ENCODE results near the gene RNF144A. TPM values are rescaled to one million over a fixed set of nuclear protein-coding genes. Genes with fewer than 3 reads are reported as not detected.

The RNF144A gene
- total RNA-seq, 1 experiment from 2014 or later: 13.0 TPM

DNA sequence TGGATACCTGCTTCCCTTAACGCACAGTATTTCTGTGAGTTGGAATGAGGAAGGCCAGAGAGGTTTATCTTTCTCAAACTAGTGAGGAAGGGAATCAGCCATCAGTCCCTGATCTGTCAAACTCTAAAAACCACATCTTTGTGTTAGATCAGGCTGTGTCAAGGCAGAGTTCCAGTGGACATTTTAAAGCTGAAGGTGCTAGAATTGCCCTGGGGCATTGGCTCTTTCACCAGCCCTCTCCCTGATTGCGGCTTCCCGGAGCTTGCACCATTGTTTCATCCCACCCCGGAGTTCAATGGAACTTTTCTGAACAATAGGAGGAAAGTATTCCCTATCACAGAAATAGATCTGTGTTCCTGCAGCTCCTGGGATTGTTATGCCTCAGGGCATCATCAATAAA, 110.2 kb downstream of the RNF144A start:
- peaks cover 2 to 4% of the 10 kb centered on the region in 2 experiments; a peak in 3 of 4 replicates for H3K36me3 ChIP-seq (ENCODE audit: control insufficient read depth in 1 of 2, insufficient read depth in 2 of 2, low read length in 2 of 2)
- H3K9me2 ChIP-seq (ENCODE audit: insufficient read depth): no peaks in the 10 kb centered on the region
- H3K27me3 ChIP-seq (ENCODE audit: insufficient read depth, low read length): no peaks in the 10 kb centered on the region
- ChIA-PET RAD21 (ENCODE audit: low non-redundant PET in 1 of 2, low total read pairs in 2 of 2, uncharacterized antibody in 2 of 2, unreplicated experiment in 2 of 2) (no interaction called here), CTCF (no interaction called here), POLR2A (no interaction called here)
- ATAC-seq (no peak), DNase-seq (ENCODE audit: low read depth, low spot score) (no peak)
- H3K9ac ChIP-seq (ENCODE audit: low read length): no peak overlapping the region
- no peaks in the 10 kb centered on the region for H4K20me1 ChIP-seq (ENCODE audit: insufficient read depth)
- no peak overlapping the region for H3K27ac ChIP-seq (ENCODE audit: low read depth, low read length)
- H3K79me2 ChIP-seq (ENCODE audit: insufficient read depth, low read length): no peaks in the 10 kb centered on the region
- H3K4me3 ChIP-seq (replicated peaks in 1 of 2; ENCODE audit: low read depth in 1 of 2, low read length in 2 of 2): no peak overlapping the region
- intact Hi-C loops (cut with micrococcal nuclease): no loop called here
- H2AFZ ChIP-seq (ENCODE audit: low read depth, low read length, poor library complexity, severe bottlenecking): no peak overlapping the region
- no TSS peak for BruUV-seq (replicated peaks)
- TF ChIP-seq ZFX (IDR thresholded peaks at IDR 0.05) (no peak), YY1 (IDR thresholded peaks at IDR 0.05; ENCODE audit: extremely low read depth, insufficient replicate concordance, low read depth, low read length) (no peak), POLR2A (IDR thresholded peaks at IDR 0.05; ENCODE audit: borderline replicate concordance, extremely low read depth, insufficient read depth, insufficient read length) (no peak), POLR2AphosphoS5 (IDR thresholded peaks at IDR 0.05; ENCODE audit: low read depth, low read length) (no peak), SIN3A (IDR thresholded peaks at IDR 0.05; ENCODE audit: low read depth) (no peak), ELF1 (IDR thresholded peaks at IDR 0.05; ENCODE audit: borderline replicate concordance, low read depth) (no peak), SP1 (IDR thresholded peaks at IDR 0.05; ENCODE audit: low read depth) (no peak), SRF (IDR thresholded peaks at IDR 0.05; ENCODE audit: low read depth) (no peak), EZH2 (IDR thresholded peaks at IDR 0.05) (no peak), ZNF274 (IDR thresholded peaks at IDR 0.05; ENCODE audit: low read depth, low read length) (no peak), CBX3 (IDR thresholded peaks at IDR 0.05; ENCODE audit: low read depth) (no peak), JUND (IDR thresholded peaks at IDR 0.05) (no peak)
- TF ChIP-seq, protein P1, sequence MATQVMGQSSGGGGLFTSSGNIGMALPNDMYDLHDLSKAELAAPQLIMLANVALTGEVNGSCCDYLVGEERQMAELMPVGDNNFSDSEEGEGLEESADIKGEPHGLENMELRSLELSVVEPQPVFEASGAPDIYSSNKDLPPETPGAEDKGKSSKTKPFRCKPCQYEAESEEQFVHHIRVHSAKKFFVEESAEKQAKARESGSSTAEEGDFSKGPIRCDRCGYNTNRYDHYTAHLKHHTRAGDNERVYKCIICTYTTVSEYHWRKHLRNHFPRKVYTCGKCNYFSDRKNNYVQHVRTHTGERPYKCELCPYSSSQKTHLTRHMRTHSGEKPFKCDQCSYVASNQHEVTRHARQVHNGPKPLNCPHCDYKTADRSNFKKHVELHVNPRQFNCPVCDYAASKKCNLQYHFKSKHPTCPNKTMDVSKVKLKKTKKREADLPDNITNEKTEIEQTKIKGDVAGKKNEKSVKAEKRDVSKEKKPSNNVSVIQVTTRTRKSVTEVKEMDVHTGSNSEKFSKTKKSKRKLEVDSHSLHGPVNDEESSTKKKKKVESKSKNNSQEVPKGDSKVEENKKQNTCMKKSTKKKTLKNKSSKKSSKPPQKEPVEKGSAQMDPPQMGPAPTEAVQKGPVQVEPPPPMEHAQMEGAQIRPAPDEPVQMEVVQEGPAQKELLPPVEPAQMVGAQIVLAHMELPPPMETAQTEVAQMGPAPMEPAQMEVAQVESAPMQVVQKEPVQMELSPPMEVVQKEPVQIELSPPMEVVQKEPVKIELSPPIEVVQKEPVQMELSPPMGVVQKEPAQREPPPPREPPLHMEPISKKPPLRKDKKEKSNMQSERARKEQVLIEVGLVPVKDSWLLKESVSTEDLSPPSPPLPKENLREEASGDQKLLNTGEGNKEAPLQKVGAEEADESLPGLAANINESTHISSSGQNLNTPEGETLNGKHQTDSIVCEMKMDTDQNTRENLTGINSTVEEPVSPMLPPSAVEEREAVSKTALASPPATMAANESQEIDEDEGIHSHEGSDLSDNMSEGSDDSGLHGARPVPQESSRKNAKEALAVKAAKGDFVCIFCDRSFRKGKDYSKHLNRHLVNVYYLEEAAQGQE (IDR thresholded peaks at IDR 0.05; ENCODE audit: low read depth): no peak
- TF ChIP-seq, protein P2, sequence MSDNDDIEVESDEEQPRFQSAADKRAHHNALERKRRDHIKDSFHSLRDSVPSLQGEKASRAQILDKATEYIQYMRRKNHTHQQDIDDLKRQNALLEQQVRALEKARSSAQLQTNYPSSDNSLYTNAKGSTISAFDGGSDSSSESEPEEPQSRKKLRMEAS (IDR thresholded peaks at IDR 0.05): no peak
- TF ChIP-seq, protein P3, sequence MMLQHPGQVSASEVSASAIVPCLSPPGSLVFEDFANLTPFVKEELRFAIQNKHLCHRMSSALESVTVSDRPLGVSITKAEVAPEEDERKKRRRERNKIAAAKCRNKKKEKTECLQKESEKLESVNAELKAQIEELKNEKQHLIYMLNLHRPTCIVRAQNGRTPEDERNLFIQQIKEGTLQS (IDR thresholded peaks at IDR 0.05): no peak
- H3K4me2 ChIP-seq (ENCODE audit: low read length): no peak overlapping the region
- no peaks in the 10 kb centered on the region for H3K9me3 ChIP-seq (ENCODE audit: control insufficient read depth in 1 of 2, insufficient read depth in 1 of 2, low read depth in 1 of 2, low read length in 2 of 2)
- H3K4me1 ChIP-seq (ENCODE audit: control insufficient read depth in 1 of 2, insufficient read depth in 2 of 2, low read length in 2 of 2): peaks cover 7 to 8% of the 10 kb centered on the region in 2 experiments; a peak in 2 of 4 replicates

Measured in HCT116 (cell line).